HG03280 (cell line): ENCODE results near the gene DOCK2.
"Not testable (repeated sequence)": the region's sequence is repeated elsewhere in the genome, so short reads cannot be mapped to it uniquely, and the experiment has no call there.

ENCODE experiments used
- ATAC-seq: cut with Tn5 transposase; IDR thresholded peaks from one replicate; pipeline ENCODE4 v1.9.1; 2021; ENCODE audit warnings: mild to moderate bottlenecking, moderate library complexity; ENCODE audit not compliant: unreplicated experiment

DOCK2 gene

DNA sequence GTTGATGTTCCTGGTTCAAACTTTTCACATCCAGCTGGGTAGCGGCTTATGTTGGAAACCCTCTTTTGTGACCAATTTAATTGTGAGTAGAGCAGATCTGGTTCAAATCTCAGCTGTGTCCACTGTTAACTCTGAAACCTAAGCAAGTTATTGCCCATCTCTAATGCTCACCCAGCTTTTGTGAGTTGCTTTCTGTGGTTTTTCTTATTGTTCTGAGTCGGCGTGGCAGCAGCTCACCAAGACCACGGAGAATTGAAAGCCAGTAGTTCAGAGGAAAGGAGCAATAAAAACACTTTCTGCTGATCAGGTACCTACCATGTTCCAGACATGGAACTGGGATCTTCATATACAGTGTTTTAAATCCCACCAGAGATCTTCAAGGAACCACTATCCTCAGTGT is 114.4 kb downstream of the DOCK2 start:
- ATAC-seq, result no peak

DNA sequence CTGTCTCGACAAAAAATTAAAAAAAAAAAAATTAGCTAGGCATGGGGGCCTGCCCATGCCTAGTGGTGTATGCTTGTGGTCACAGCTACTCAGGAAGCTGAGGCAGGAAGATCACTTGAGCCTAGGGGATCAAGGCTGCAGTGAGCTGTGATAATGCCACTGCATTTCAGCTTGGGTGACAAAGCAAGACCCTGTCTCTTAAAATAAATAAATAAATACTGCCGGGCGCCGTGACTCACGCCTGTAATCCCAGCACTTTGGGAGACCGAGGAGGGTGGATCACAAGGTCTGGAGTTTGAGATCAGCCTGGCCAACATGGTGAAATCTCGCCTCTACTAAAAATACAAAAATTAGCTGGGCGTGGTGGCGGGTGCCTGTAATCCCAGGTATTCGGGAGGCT is 115.5 kb downstream of the DOCK2 start:
- not testable (repeated sequence) for ATAC-seq

DNA sequence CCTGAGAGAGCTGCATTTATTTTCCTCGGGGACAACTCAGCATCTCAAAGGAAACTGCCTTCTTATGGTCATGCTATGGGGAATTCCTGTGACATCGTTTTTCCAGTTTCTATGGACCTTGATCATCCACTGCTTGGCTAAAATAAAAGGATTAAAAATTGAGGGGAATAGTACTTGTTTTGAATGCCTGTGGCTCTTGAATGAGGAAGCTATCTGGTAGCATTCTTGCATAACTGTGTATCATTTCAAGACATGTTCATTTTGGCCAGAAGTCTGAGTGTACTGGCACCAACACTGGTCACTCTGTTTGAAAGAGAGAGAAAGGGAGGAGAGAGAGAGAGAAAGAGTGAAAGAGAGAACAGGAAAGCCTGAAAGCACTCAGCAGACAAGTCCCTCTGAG is 116.7 kb downstream of the DOCK2 start:
- no peak for ATAC-seq

DNA sequence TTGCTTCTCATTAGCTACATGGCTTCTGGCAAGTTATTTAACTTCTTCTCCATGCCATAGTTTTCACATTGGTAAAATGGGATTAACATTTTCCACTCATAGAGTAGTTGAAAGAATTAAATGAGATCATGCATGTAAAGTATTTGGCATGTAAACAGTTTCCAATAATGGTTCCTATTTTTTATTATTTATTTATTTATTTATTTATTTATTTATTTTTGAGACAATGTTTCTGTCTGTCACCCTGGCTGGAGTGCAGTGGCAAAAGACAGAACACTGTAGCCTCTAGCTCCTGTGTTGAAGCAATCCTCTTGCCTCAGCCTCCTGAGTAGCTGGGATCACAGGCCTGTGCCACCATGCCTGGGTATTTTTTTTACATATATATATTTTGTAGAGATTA is 117.7 kb downstream of the DOCK2 start:
- no peak for ATAC-seq

DNA sequence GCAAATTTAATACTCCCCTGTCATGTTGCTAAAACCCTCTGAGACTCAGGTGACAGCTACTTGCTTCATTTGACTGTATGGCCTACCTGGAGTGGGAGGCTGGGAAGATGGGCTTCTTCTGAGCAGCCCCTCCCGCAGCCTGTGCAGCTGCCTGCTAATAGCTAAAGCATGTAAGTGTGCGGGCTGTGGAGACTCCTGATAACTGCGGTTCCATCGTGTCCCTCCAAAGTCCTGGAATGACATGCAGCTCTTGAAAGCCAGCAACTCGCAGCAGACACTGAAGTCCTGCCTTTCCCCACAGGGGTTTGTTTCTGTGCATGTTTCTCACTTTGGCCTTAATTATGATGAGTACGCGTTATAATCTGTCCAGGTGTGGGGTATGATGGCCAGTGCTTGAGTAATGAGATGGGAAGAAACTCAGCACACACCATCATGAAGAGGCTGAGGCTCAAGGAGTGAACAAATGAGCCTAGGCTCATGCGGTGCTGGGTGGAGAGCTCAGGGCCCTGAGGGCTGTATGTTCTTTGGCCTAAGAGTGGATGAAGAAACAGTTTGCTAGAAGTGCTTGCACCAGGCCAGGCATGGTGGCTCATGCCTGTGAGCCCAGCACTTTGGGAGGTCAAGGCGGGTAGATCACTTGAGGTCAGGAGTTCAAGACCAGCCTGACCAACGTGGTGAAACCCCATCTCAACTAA is 119.1 kb downstream of the DOCK2 start:
- ATAC-seq, result no peak

DNA sequence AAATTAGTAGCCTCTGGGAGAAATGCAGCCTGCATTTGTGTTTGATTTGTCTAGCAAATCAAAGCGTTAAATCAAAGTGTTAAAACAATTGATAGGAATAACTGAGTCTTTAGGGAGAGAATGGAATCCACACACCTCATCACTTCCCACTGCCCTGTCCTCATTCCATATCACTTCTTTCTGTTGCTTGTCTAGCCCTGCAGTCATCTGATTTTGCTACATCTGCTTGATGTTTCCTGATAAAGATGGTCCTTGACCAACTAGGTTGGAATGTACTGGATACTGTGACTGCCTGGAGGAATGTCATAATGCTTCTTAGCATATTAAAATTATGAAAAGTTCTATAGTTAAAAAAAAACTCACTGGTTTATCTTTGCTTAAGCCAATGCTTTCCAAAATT is 119.9 kb downstream of the DOCK2 start:
- no peak for ATAC-seq

DNA sequence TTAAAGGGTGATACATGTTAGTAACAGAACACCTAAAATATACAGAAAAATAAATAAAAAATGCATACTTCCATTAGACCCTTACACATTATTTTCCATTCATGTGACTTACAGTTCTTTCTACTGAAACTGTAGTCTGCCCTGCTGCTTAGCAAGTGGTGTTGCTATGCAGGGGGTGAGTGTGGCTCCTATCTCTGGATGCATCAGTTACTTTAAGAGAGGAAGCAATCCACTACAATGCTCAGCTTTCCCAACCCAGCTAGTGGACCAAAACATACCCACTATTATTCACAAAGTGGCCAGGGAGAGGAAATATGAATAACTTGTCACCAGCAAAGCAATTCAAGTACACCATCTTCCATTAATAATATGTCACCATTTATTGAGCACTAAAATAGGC is 121.8 kb downstream of the DOCK2 start:
- ATAC-seq, result no peak

DNA sequence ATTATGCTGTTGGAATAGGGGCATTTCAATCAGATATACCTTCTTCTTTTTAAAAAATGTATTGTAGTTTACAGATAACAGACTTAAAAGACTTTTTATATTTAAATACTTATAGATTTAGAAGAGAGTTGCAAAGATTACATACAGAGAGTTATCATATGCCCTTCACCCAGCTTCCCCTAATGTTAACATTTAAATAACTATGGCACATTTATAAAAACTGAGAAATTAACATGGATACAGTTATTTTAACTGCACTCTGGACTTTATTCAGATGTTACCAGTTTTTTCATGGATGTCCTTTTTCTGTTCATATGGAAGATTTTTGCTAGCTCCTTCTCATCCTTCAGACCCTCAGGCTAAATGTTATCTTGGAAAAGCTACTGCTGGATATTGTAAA is 123.2 kb downstream of the DOCK2 start:
- no peak for ATAC-seq

DNA sequence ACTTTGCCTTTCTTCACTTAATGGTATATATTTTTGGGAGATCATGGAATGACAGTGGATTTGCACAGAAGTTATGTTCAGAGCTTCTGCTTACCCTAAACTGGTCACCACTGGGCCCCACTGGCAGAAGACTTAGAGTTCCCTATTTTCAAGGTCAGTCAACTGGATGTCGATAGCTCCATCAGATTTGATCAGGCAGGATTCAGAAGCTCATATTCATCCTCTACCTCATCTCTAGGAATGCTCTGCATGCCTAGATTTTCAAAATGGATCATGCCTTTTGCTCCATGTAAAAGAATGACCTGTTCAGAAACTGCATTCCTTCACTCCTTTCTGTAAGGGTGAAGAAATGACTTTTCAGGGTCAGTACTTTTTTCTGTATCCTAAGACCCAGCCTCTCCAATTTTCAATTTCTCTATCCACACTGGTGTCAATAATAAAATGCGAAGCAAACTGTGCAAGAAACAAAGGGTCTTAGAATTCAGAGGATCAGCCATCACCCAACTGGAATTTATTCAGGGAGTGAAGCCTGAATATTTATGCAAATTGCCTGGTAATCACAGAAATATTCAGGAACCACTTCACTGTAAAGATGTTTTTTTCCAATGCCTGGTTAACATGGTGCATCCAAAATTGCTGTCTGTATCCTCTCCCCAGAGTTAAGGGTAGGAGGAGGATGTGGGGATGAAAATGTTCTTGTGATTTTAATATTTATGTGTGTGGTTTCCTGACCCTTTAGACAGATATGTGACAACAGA is 125.4 kb downstream of the DOCK2 start:
- ATAC-seq, result no peak

DNA sequence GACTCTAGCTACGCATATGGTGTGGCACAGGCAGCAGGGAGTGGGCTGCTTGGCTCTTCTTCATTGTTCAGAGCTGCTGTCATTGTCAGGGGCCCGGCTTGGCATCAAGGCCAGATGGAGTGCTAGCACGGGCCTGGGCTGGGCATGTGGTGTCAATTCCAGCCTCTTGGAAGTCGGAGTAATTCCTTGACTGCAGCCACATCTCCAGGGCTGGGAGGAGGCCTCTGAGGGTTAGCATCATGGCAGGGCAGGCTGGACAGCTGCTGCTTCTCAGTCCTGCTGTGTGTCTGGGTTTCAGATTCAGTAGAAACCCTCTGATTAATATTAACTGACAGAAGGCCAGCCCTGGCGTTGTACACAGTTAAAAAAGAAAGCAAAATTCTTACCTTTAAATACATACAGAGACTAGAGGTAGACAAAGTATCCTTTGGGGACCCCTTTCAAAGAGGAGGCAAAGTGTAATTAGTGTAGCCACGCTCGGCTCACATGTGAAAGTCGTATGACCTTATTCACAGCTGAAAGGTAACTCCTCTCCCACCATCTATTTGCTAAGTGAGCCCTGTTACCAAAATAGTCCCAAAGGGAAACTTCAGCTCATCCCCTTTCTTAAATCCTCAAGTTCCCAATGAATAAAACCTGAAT is 126.4 kb downstream of the DOCK2 start:
- peak; percentile 62 for ATAC-seq

DNA sequence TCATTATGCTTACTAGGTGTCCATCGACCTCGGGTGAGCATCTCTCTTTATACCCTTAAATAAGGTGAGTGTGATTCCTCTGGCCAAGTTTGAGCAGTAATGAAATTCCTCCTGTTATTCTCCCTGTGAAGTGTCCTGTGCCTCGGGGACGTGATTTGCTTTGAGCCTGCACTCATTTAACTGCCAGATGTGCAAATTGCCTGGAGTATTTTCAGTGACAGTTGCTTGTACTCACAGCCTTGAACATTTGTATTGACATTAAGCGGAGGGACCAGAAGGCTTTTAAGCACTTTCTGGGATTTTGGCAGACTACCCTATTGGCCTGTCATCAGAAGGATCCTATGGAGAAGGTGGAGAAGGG is 126.9 kb downstream of the DOCK2 start:
- ATAC-seq, result no peak

DNA sequence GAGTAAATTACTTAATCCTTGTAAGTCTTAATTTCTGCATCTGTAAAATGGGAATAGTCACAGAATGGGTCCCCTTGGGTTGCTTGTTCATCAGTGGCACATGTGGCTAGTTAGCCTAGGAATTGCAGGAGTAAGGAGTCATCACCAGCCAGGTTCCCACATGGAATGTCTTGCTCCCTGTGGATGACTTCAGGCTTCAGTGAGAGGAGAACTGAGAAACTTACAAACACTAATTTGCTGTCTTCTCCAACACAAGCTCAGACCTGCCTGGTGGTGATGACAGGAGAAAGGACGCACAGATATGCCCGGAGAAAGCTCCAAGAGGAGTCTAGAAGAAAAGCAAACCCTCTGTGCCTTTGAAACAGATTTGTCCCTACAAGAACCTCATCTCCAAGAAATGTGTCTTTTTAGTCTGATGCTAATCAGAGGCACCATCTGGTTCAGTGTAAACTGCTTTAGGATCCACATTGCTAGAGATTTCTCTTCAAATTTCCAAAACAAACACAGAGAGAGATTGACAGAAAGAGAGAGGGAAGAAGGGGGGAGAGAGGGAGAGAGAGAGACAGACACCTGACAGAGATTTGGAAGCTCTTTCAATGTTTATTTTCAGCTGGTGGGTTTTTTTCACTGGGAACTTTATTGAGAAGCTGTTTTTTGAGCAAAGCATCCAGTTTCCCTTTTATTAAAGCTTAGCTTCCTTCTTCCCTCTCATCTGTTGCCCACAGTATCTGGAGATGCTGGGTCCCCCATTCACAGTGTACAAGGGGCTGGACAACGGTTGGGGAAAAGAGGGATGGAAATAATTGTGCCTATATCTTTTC is 128.3 kb downstream of the DOCK2 start:
- ATAC-seq, result no peak

DNA sequence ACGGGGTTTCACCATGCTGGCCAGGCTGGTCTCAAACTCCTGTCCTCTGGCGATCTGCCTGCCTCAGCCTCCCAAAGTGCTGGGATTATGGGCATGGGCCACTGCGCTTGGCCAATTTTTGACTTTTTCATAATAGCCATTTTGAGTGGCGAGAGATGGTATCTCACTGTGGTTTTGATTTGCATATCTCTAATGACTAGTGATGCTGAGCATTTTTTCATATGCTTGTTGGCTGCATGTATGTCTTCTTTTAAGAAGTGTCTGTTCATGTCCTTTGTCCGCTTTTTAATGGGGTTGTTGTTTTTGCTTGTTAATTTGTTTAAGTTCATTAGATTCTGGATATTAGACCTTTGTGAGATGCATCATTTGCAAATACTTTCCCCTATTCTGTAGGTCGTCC is 129.9 kb downstream of the DOCK2 start:
- ATAC-seq, result not testable (repeated sequence)

DNA sequence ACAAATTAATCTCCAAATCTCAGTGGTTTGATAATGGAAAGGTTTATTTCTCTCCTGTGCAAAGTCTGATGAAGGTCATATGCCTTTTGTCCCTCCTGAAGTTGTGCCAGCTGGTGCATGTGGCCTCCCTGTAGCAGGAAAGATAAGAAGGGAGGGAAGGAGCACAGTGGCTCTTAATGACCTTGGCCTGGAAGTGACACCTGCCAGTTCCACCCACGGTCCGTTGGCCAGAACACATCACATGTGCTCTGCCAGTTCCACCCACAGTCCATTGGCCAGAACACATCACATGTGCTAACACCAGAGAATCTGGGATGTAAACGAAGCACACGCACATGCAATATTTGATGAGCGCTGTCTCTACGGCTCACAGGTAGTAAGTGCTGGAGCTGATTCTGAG is 130.9 kb downstream of the DOCK2 start:
- ATAC-seq, result no peak

DNA sequence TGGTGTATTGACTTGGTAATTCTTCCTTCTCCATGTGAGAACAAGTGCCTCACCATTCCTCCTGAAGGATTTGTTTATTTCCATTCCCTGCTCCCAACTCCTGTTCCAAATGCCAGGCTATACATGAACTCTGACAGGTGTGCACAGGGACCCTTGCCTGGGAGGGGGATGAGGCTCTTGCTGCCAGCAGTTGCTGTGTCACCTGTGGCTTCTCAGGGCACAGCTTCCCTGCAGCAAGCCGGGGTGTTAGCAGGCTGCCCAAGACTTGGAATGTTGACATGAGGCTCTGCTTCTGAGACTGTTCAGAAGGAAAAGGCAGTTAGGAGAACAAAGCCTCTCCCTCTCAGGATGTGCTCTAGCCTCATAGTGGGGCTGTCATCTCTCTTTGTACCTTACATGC is 131.3 kb downstream of the DOCK2 start:
- no peak for ATAC-seq

DNA sequence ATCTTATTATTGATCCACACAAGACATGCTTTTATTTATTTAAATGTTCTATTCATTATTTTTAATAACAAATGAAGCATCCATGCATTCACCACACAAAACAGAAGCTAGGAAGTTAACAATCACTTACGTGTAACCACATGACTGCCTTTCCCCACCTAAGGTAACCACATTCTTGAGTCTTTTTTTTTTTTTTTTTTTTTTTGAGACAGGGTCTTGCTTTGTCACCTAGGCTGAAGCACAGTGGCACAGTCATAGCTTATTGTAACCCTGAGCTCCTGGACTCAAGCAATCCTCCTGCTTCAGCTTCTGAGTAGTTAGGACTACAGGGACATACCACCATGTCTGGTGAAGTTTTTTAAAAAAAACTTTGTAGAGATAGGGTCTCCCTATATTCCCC is 133.0 kb downstream of the DOCK2 start:
- ATAC-seq, result no peak

DNA sequence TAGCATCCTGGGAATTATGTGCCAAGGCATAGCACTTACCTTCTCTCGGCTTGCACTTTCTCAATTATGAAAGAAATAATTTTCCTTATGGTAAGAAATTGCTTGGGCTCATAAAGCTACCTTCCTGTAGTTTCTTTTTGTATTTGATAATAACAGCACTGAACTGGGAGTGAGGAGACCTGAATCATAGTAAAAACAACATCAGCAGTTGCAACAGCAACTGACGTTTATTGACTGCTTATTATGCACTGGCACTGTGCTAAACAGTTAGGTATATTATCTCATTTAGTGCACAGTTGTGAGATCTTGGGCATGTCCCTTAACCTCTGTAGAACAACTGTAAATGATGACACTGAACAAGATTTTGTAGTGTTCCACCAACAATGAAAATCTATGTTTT is 135.2 kb downstream of the DOCK2 start:
- ATAC-seq, result no peak

DNA sequence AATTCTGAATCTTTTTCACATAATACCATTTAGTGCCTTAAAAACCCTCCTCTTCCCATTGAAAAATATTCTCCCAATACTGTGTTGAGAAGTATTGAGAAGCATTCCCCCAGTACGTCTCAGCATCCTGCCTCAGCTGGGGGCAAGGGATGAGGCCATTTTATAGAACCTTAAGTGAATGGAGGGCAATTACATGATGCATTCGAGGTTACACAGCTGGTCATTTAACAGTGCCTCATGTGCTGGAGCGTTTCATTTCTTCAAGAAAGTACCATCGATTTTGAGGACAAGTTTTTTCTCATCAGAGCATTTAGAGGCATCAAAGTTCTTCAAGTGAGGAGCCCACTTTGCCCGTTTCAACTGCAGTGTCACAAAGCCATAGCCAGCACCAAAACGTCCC is 135.6 kb downstream of the DOCK2 start:
- ATAC-seq, result no peak

DNA sequence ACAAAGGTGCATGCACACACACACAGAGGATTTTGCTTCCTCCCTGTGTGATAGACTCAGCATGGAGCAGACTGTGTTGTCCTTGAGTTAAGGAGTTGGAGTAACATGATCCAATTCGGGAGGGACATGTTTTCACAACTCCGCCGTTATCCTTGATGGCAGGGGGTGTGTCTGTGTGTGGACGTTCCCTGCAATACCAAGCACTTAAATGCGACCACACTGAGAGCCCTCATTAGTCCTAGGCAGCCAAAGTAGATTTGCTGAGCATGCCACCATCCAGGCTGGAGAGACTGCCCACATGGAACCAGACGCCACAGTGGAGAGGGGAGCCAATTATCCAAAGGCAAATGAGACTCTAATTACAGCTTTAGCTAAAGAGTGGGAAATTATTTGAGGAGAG is 140.1 kb downstream of the DOCK2 start:
- ATAC-seq, result no peak

DNA sequence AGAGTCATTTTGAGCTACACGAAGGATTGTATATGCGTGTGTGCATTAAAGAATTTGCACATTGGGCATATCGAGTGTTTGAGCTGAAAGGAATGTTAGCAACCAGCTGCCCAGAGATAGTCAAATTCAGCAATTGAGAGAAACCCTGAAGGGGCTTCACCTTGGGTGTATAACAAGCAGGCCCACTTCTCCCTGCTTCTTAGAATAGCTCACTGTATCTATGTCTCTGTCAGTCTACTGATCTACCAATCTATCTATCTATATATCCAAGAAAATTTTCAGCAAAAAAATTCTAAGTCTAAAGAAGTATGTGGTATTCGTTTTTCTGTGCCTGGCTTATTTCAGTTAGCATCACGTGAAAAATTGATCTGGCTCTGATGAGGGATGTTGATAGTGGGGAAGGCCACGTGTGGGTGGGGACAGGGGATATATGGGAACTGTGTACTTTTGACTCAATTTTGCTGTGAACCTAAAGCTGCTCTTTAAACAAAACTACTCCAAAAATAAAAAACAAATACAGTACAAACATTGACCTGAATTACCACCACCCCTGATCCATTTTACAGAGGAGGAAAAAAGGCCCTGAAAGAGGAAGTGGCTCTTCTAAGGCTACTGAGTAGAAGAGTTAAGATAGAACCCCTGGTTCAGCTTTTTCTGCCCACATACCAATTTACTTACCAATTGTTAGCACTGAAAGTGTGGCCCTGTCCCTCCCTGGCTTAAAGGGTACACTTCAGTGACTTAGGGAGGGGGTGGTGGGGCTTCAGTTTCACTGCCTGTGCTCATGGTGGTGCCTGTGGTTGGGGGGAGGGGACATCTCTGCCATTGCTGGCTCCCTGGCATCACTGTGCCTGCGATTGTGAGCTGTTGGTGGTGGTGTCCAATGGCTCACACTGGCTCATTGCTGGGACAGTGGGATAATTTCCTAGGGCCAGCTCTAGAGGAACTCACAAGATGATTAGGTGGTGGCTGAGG is 141.8 kb downstream of the DOCK2 start:
- peak; percentile 87 for ATAC-seq
